GM18951 (cell line): ENCODE data around the gene HOXD12.

Experiments used
- POLR2A ChIP-seq: IDR thresholded peaks from 4 replicates; pipeline ENCODE4 v1.6.1; 2011; ENCODE audit warnings: mild to moderate bottlenecking; ENCODE audit not compliant: insufficient read length, insufficient read depth; ENCODE audit errors: extremely low read depth
- in situ Hi-C: fragments of 300-500 bp; cut with MboI; formaldehyde crosslinking; loops from one replicate; pipeline ENCODE4 v1.12.0; 2022; ENCODE audit warnings: low sequenced_read_pairs, mixed read lengths, inconsistent platforms; ENCODE audit not compliant: unreplicated experiment

The HOXD12 gene

DNA sequence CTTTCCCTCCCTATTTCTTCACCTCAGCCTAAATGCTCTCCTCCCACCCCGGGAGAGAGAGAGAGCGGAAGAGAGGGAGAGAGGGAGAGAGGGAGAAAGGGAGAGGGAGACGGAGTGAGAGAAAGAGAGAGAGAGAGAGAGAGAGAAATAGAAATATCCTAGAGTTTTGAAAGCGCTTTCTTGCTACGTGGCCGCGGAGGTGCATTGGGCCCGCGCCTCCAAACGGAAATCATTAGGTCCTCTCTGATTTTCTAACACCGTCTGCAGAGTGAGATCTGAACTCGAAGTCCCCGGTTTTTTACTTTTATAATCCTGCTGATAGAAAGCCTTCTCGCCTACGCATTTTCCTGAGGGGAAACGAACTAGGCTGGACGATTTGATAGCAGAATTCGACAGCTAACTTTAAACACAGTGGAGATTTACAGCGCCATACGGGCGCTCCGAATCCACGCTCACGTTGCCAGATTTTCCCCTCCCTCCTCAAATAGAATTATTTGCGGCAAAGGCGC lies 14.9 kb upstream of the HOXD12 start:
- no peak for TF ChIP-seq POLR2A
- in situ Hi-C loops: no loop called here

DNA sequence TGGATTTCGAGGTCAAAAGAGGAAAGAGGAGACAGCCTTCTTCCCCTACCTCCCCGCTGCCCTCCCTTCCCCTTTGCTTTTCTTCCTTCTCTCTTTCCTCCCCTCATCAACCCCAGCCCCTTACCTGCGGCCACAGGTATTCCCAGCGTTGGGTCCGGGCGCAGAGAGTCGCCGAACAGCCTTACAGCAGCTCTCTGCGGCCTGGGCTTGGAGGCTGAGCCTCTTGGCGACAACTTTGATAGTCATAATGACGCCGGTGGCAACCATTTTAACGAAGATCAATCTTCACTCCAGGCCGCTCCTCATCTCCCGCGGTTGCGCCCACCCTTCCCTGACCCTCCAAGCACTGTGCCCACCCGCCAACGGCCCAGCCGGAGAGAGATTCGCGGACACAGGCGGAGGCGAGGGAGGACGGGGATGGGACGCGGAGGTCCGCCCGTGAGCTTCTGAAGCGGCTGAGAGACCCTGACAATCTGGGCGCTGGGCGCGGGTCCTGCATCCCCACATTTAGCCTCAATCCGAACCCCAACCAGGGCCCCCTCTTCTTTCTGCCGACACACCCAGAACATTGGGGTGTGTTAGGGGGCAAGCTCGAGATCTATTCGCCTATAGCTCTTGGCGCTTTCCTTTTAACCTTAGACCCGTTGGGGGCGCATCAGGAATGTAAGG lies 14.3 kb upstream of the HOXD12 start:
- in situ Hi-C loops: no loop called here

GRCh38 chr2:176085861-176086771 lies 13.5 kb upstream of the HOXD12 start:
- no peak for TF ChIP-seq POLR2A
- in situ Hi-C loops: no loop called here

More for the DNA sequence above, 14.3 kb upstream of the HOXD12 start:
- TF ChIP-seq POLR2A: no peak

DNA sequence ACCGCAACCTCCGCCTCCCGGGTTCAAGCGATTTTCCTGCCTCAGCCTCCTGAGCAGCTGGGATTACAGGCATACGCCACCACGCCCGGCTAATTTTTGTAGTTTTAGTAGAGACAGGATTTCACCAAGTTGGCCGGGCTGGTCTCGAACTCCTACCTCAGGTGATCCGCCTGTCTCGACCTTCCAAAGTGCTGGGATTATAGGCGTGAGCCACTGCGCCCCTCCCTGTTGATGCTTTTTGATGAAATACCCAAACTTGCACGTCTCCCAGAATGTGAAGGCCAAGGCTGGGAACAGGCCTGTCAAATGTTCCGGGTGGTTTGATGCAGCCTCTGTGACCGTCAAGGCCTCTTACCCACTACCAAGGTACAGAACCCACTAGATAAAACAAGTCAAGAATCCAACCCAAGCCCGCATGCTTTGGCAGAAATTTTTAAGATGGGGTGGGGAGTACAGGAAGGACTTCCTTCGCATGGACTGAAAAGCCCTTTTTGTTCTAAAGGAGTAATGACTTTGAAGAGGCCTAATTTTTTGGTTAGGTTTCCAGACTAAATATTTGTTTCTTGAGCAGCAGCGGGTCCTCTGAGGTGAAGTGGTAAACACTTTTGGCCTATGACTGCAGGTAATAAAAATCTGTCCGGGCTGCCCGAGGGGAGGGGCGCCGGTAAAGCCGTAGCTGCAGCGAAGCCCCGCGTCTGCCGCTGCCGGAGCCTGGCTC lies 12.1 kb upstream of the HOXD12 start:
- no peak for TF ChIP-seq POLR2A
- in situ Hi-C loops: no loop called here

DNA sequence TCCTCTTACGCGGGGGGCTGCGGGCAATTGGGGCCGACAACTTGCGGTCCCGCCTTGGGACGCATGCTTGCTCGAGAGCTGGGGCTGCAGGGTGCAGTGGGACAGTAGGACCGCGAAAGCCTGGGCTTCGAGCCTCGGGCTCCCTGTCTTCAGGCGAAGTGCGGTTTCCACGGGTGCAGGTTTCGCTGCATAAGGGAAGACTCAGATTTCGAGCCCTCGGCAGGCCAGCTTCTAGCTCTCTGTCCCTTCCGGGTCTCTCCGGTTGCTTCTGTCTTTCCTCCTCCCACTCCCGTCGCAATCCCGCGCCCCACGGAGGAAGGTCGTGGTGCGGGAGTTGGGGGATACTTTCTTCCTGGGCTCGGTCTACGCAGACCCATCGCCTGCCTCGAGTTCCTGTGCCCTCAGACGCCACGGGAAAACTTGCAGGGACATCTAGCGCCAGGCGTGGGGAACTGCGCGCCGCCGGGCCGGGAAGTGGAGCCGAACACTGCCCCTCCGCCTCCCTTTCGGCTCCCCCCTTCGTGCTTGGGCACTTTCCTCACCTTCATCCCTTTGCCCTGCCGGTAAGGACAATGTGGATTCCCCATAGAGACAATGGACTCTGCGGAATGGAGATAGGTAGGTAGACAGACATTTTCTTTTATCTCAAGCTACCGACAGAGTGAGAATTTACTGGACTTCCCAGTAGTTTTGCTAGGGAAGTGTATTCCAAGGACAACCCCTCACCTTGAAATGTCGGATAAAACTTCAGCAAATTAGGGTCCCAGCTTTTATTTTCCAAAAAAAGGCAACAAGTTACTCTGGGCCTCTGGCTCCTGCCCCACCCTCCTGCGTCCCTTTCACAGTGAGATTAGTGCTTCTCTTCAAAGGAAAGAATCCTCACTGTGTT lies 11.3 kb upstream of the HOXD12 start:
- in situ Hi-C loops: no loop called here
- TF ChIP-seq POLR2A: no peak

GRCh38 chr2:176088937-176089842 lies 10.4 kb upstream of the HOXD12 start:
- in situ Hi-C loops: no loop called here
- no peak for TF ChIP-seq POLR2A

GRCh38 chr2:176089843-176090395 lies 9.7 kb upstream of the HOXD12 start:
- in situ Hi-C loops: loop anchor here (10.0 kb wide), 1 partner anchor 725 kb away; no protein-coding TSS in a partner anchor
- no peak for TF ChIP-seq POLR2A

- in situ Hi-C loops: loop anchor here (10.0 kb wide), 1 partner anchor 726 kb away; no protein-coding TSS in a partner anchor
Observed at GRCh38 chr2:176090862-176091261, 8.7 kb upstream of the HOXD12 start.

GRCh38 chr2:176091329-176092258 lies 8.0 kb upstream of the HOXD12 start:
- in situ Hi-C loops: loop anchor here (10.0 kb wide), 1 partner anchor 727 kb away; no protein-coding TSS in a partner anchor
- TF ChIP-seq POLR2A: no peak

More at GRCh38 chr2:176090862-176091261, 8.7 kb upstream of the HOXD12 start:
- TF ChIP-seq POLR2A: no peak
